GM12874 (cell line): Measurements from ENCODE around the gene WDR64.

ENCODE experiments used
- TF ChIP-seq, protein P1 (sequence below): IDR thresholded peaks from 2 replicates; pipeline ENCODE4 v1.5.1; 2011; ENCODE audit warnings: low read depth, mild to moderate bottlenecking, control low read depth, low read length, moderate library complexity; ENCODE audit not compliant: insufficient read depth

Gene WDR64

DNA sequence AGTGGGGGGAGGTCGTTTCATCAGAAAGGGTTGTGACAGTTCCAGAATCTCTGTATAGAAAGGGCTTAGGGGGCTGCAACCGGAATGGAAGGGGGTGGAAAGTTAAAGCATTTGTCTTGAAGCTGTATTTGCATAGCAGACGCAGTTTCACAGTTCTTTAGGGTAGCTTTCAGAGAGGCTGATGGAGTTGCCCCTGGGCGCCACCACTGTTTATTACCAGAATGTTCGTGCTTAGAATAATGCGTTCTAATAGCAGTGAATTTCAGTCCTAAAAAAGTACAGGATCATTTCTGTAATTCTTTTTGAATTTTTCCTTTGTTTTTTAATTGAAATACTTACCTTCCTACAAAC is 197.2 kb downstream of the WDR64 start:
- TF ChIP-seq, protein P1, sequence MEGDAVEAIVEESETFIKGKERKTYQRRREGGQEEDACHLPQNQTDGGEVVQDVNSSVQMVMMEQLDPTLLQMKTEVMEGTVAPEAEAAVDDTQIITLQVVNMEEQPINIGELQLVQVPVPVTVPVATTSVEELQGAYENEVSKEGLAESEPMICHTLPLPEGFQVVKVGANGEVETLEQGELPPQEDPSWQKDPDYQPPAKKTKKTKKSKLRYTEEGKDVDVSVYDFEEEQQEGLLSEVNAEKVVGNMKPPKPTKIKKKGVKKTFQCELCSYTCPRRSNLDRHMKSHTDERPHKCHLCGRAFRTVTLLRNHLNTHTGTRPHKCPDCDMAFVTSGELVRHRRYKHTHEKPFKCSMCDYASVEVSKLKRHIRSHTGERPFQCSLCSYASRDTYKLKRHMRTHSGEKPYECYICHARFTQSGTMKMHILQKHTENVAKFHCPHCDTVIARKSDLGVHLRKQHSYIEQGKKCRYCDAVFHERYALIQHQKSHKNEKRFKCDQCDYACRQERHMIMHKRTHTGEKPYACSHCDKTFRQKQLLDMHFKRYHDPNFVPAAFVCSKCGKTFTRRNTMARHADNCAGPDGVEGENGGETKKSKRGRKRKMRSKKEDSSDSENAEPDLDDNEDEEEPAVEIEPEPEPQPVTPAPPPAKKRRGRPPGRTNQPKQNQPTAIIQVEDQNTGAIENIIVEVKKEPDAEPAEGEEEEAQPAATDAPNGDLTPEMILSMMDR = no peak
